ENCODE measurements around the gene ATP6V1B1.
"Not testable (repeated sequence)": the region's sequence is repeated elsewhere in the genome, so short reads cannot be mapped to it uniquely, and the experiment has no call there.

The ATP6V1B1 gene

DNA sequence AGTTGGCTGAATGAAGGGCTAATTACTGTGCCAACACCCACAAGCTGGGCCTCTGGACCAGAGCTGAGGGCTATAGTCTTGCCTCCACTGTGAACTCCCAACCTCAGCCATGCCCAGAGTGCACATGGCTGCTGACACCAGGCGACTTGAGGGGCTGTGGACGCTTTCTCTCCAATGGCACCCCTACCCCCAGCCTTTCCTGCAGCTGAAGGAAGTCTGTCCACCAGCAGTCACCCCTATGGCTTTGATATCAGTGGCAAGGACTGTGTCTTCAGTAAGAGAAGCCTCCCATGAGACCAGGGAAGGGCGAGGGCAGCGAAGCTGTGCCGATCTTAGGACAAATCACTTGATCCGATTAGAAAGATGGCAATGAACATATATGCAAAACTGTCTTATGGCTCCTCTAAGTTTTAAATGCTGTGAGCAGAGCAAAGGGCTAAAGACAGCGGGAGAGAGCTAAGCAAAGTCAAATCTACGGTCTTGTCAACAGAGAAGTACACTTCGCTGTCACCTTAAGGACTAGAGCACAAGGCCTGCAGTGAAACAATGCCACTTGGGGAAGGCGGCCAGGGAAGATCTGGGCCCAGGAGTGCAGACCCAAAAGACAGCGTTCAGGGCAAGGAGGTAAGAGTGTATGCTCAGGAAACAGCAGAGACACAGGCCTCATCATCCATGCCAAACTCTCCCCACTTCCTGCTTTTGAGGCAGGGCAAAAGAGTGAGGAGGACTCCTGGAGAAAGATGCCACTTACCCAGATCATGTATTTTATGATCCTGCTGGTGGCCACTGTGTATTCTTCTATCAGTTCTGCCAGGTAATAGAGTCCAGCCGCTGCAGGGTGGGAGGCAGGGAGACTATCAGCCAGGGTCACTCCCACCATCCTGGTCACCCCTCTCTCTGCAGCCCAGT, 57.5 kb downstream of the ATP6V1B1 start:
- no peak for DNase-seq

GRCh38 chr2:70994009-70994698, 58.5 kb downstream of the ATP6V1B1 start:
- DNase-seq: no peak

- DNase-seq: peak; percentile 87
These were observed 59.2 kb downstream of the ATP6V1B1 start, which contains the start of gene TEX261 for GRCh38 chr2:70994699-70995425. Gene TEX261 (minus strand): TSS chr2:70994873. CDS start chr2:70994757, 116 bp downstream.

DNA sequence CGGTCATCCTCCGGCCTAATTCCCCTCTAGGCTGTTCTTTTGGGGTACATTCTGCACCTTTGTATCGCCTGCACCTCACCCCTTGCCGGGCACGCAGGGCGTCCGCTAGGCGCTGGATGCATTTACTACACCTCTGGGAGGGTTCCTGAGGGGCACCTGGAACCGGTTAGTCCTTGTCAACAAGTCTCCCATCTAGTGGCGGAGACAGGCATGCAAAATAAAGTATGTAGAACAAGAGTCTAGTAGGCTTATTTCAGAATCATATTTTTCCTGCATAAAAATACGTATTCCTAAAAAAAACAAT, 59.7 kb downstream of the ATP6V1B1 start:
- DNase-seq: peak; percentile 41

DNA sequence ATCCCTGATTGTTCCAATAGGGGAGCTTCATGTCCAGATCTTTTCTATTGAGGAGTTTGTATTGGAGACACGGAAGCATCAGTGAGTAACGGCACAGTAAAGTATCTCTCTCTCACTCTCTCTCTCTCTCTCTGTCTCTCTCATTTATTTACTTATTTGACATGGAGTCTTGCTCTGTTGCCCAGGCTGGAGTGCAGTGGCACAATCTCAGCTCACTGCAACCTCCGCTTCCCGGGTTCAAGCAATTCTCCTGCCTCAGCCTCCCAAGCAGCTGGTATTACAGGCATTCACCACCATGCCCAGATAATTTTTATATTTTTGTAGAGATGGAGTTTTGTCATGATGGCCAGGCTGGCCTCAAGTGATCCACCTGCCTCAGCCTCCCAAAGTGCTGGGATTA, 63.2 kb downstream of the ATP6V1B1 start:
- not testable (repeated sequence) for DNase-seq

GRCh38 chr2:70999362-70999761, 63.7 kb downstream of the ATP6V1B1 start:
- DNase-seq: no peak

GRCh38 chr2:70999931-71000330, 64.2 kb downstream of the ATP6V1B1 start:
- not testable (repeated sequence) for DNase-seq

- peak; percentile 75 for DNase-seq
These were observed 65.3 kb downstream of the ATP6V1B1 start for GRCh38 chr2:71000780-71001591.

DNA sequence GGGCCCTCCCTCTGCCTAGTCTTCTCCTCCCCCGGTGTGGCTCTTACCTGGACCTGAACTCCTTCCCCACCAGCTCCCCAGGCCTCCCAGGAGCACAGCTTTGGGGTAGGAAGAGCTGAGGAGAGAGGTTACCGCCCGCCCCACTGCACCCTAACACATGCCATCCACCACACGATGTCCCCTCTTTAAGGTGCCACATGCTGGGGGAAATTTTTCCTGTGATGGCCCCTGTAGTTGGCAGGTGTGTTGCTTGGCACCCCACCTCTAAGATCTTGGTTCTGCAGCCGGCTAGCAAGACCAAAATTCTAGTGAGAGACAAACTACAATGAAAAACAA, 65.9 kb downstream of the ATP6V1B1 start:
- no peak for DNase-seq

DNA sequence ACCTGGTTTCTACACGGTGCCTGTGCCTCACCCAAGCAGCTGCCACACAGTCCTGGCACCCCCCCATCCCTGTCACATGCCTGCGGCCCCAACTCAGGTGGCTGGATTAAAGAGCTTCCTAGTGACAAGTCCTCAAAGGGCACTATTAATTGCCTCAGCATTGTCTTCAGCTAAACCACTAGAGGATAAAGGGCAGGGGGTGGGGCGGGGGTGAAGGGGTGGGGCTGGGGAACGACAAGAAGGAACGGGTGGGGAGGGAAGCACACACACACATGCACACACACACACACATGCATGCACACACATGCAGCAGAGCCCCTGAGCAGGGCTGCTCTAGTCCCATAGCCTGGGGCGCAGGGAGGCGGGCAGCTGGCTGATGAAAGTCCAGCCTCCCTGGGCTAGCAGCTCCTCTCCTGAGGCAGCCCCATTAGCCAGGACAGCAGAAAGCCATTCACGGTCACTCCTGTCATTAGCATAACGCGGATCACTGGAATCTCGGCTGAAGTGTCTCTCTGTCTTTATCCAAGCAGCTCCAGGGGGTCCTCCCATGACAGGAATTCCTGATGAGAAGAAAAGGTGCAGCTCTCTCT, 66.4 kb downstream of the ATP6V1B1 start:
- no peak for DNase-seq

DNA sequence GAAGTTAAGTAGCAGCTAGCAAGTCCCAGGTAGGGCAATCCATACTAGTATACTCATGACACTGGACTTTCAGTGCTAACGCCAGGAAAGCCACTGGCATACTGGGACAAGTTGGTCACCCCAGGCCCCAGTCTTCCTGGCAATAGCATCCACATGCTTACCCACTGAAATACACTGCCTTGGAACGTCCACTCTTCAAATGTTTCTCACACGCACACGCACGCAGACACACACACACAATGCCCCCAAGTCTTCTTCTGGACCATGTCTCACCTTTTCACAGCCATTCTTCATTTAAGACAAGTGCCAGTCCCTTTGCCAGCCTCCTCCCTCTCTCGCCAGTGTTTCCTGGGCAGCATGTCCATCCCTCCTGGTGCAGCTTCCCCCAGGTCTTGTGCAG, 67.7 kb downstream of the ATP6V1B1 start:
- no peak for DNase-seq

DNA sequence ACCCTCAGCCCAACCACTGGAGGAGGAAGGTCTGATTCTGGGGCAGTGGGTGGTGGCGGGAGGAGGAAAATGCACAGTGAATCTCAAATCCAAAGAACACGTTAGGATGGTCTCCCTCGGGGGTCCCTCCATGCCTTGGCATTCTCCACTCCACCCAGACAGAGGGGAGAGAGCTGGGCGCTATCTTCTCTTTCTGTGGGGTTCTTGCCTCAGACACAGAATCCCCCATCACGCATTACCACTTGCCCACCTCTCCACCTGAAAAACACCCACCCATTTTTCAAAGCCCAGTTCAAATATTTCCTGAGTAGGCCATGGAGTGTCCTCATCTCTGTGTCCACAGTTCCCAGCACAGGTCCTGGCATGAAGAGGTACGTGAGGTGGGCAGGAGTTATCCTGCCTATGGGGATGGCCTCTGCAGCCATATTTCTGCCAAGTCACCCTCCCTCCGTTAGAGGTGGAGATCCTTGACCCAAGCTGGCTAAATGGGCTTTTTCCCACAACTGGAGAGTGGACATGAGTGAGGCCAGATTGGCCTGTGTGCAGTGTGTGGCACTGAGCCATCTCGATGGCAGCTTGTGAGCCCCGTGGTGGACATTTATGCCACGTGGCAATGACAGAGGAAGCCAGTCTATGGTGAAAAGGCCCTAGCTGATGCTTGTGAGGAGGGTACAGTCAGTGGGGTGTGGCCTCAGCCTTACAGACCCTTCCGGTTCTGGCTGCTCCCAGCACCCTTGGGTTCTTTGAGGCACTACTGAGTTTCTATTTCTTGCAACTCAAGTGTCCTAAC, 68.5 kb downstream of the ATP6V1B1 start:
- DNase-seq: no peak

GRCh38 chr2:71004857-71005256, 69.2 kb downstream of the ATP6V1B1 start:
- DNase-seq: no peak

DNA sequence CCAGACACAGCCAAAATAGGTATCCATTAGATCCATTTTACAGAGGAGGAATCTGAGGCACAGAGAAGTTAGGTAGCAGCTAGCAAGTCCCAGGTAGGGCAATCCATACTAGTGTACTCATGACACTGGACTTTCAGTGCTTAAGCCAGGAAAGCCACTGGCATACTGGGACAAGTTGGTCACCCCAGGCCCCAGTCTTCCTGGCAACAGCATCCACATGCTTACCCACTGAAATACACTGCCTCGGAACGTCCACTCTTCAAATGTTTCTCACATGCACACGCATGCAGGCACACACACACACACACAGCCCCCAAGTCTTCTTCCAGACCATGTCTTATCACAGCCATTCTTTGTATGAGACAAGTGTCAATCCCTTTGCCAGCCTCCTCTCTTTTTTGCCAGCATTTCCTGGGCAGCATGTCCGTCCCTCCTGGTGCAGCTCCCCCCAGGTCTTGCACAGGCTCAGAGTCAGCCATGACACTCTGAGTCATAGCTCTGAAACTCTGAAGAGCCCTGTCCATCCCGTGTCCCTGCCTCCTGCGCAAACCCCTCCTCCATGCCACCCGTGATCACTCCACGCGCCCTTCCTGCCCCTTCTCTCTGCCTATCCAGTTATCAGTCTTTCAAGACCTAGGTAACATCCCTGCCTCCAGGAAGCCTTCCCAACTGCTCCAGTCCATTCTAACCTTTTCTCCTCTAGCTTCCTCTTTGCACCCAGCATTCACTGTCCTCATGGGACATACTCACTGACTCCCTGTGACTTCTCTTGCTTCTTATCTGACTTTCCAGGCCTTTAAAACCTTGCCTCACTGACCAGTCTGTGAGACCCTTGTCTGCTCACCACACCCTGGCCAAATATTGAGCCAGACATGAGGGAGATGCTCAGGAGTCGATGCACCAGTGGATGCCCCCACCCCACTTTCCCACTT, 69.8 kb downstream of the ATP6V1B1 start:
- DNase-seq: no peak

- no peak for DNase-seq
These were observed 70.6 kb downstream of the ATP6V1B1 start for GRCh38 chr2:71006323-71006722.

- no peak for DNase-seq
These were observed 71.5 kb downstream of the ATP6V1B1 start for GRCh38 chr2:71006955-71007799.

- DNase-seq: no peak
These were observed 72.6 kb downstream of the ATP6V1B1 start for GRCh38 chr2:71008342-71008741.

GRCh38 chr2:71011786-71012185, 76.1 kb downstream of the ATP6V1B1 start:
- not testable (repeated sequence) for DNase-seq

Measured in T-helper 9 cell (primary cell).